Gastroesophageal sphincter (tissue), 4 donors: ENCODE measurements around the gene AADACL2. TPM values are rescaled to one million over a fixed set of nuclear protein-coding genes. Genes with fewer than 3 reads are reported as not detected.
"Not testable (repeated sequence)": the region's sequence is repeated elsewhere in the genome, so short reads cannot be mapped to it uniquely, and the experiment has no call there.

Experiments
- ATAC-seq: fragments of 150-250 bp; one replicate; pipeline ENCODE4 v1.9.1; 2016; ENCODE audit warnings: mild to moderate bottlenecking, moderate library complexity
- H3K27ac ChIP-seq, 4 donors: fragments of 200-600 bp; sonication (generic) in 3 of 4; 1 replicate in 3 of 4; 2 replicates in 1 of 4; pipeline ENCODE4 v1.5.1; 2016 to 2019
- H3K27me3 ChIP-seq: fragments of 200-600 bp; sonication (generic); one replicate; pipeline ENCODE4 v1.5.1; 2019
- H3K36me3 ChIP-seq, 2 donors: fragments of 200-600 bp; sonication (generic); one replicate each; pipeline ENCODE4 v1.5.1; 2019; ENCODE audit warnings: control low read depth in 1 of 2
- H3K4me1 ChIP-seq, 3 donors: fragments of 200-600 bp; sonication (generic); 1 replicate in 2 of 3; 2 replicates in 1 of 3; pipeline ENCODE4 v1.5.1; 2016 to 2019; ENCODE audit warnings: control low read depth in 2 of 3
- H3K4me3 ChIP-seq, 2 donors: fragments of 200-600 bp; sonication (generic); one replicate each; pipeline ENCODE4 v1.5.1; 2019; ENCODE audit warnings: mild to moderate bottlenecking in 1 of 2, moderate library complexity in 1 of 2
- H3K9me3 ChIP-seq, 3 donors: fragments of 200-600 bp; sonication (generic); one replicate each; pipeline ENCODE4 v1.5.1; 2017 to 2019; ENCODE audit warnings: control low read depth in 2 of 3
- EP300 ChIP-seq: sonication (generic); formaldehyde crosslinking; IDR thresholded peaks from one replicate; pipeline ENCODE4 v1.6.1; 2017; ENCODE audit warnings: antibody characterized with exemption, mild to moderate bottlenecking
- POLR2A ChIP-seq, 2 donors: fragments of 450-650 bp; IDR thresholded peaks; one replicate each; pipeline ENCODE4 v1.6.1; 2017; ENCODE audit warnings: antibody characterized with exemption in 2 of 2, mild to moderate bottlenecking in 2 of 2, moderate library complexity in 1 of 2
- POLR2AphosphoS5 ChIP-seq: sonication (generic); formaldehyde crosslinking; IDR thresholded peaks from one replicate; pipeline ENCODE4 v1.6.1; 2017; ENCODE audit warnings: antibody characterized with exemption
- WGBS, 2 donors: methylation state at CpG; one replicate each; pipeline ENCODE4 v1.1.5; 2018; ENCODE audit warnings: low coverage in 1 of 2; 5-methylcytosine and 5-hydroxymethylcytosine counted together
- total RNA-seq, 4 donors: library from RNA; depleted of rRNA; stranded (reverse); fragments of >200 nt; gene quantifications; one replicate each; pipeline ENCODE4 v1.1.0, GENCODE V29; 2016
- TF ChIP-seq, protein P1 (sequence below), 4 experiments: fragments of 200-600 bp in 2 of 4; fragments of 450-650 bp in 2 of 4; sonication (generic) in 1 of 4; IDR thresholded peaks; one replicate each; pipeline ENCODE4 v1.5.1; 2017 to 2019; ENCODE audit warnings: antibody characterized with exemption in 4 of 4, mild to moderate bottlenecking in 2 of 4, moderate library complexity in 2 of 4

AADACL2 gene
- total RNA-seq, 4 donors from 2014 or later: 0.54 to 4.4 TPM; not detected in 2

GRCh38 chr3:151753846-151754245, 20.1 kb downstream of the AADACL2 start:
- TF ChIP-seq POLR2AphosphoS5 (no peak), POLR2A (IDR thresholded peaks at IDR 0.05) (no peak), EP300 (no peak)
- TF ChIP-seq, protein P1, sequence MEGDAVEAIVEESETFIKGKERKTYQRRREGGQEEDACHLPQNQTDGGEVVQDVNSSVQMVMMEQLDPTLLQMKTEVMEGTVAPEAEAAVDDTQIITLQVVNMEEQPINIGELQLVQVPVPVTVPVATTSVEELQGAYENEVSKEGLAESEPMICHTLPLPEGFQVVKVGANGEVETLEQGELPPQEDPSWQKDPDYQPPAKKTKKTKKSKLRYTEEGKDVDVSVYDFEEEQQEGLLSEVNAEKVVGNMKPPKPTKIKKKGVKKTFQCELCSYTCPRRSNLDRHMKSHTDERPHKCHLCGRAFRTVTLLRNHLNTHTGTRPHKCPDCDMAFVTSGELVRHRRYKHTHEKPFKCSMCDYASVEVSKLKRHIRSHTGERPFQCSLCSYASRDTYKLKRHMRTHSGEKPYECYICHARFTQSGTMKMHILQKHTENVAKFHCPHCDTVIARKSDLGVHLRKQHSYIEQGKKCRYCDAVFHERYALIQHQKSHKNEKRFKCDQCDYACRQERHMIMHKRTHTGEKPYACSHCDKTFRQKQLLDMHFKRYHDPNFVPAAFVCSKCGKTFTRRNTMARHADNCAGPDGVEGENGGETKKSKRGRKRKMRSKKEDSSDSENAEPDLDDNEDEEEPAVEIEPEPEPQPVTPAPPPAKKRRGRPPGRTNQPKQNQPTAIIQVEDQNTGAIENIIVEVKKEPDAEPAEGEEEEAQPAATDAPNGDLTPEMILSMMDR (IDR thresholded peaks at IDR 0.05): no peak
- ATAC-seq: no peak
- no peak overlapping the region for H3K27ac ChIP-seq
- H3K9me3 ChIP-seq: no peaks in the 10 kb centered on the region
- WGBS, 2 donors: 94 to 98% methylated on average over 2 to 4 of the region's 4 CpGs
- no peaks in the 10 kb centered on the region for H3K4me1 ChIP-seq
- no peaks in the 10 kb centered on the region for H3K36me3 ChIP-seq
- no peaks in the 10 kb centered on the region for H3K27me3 ChIP-seq
- no peak overlapping the region for H3K4me3 ChIP-seq

DNA sequence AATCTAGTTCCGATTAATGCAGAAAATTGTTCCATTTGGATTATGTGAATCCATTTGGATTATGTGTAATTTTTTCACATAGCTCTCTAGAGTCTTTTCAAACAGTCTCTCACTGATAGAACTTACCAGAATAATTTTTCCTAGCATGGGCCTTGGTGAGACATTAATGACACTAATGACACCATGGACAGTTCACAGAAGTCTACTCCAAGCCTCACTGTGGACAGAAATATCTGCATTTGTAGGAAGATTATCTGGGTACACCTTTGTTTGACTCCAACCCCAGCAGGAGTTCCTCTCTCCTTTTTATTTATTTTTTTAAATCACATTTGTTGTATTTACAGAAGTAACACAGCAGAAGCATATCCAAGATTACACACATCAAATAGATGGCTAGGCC, 27.9 kb downstream of the AADACL2 start:
- 92 to 100% methylated on average over 1 of the region's 1 CpG for WGBS, 2 donors
- ATAC-seq: no peak
- no peaks in the 10 kb centered on the region for H3K27me3 ChIP-seq
- TF ChIP-seq POLR2A (IDR thresholded peaks at IDR 0.05) (no peak), POLR2AphosphoS5 (no peak), EP300 (no peak)
- TF ChIP-seq, protein P1 (IDR thresholded peaks at IDR 0.05): no peak
- H3K4me3 ChIP-seq: no peak overlapping the region
- no peaks in the 10 kb centered on the region for H3K36me3 ChIP-seq
- H3K4me1 ChIP-seq: no peaks in the 10 kb centered on the region
- no peak overlapping the region for H3K27ac ChIP-seq
- H3K9me3 ChIP-seq: no peaks in the 10 kb centered on the region

- H3K9me3 ChIP-seq, H3K27me3 ChIP-seq, H3K27ac ChIP-seq, H3K4me1 ChIP-seq, H3K36me3 ChIP-seq, H3K4me3 ChIP-seq, ATAC-seq: not testable (repeated sequence)
- WGBS, 2 donors: 82 to 88% methylated on average over 1 of the region's 1 CpG
Measured at GRCh38 chr3:151764699-151765098, 31.0 kb downstream of the AADACL2 start.

GRCh38 chr3:151765685-151766084, 32.0 kb downstream of the AADACL2 start:
- Histone ChIP-seq H3K4me3 (no peak overlapping the region), H3K36me3 (no peaks in the 10 kb centered on the region), H3K27ac (no peak overlapping the region), H3K4me1 (peaks cover 0 to 13% (median under 1%) of the 10 kb centered on the region in 3 donors), H3K27me3 (no peaks in the 10 kb centered on the region), H3K9me3 (no peaks in the 10 kb centered on the region)
- TF ChIP-seq EP300 (no peak), POLR2AphosphoS5 (no peak), POLR2A (IDR thresholded peaks at IDR 0.05) (no peak)
- TF ChIP-seq, protein P1 (IDR thresholded peaks at IDR 0.05): no peak
- no peak for ATAC-seq

- Histone ChIP-seq H3K27me3 (no peaks in the 10 kb centered on the region), H3K9me3 (no peaks in the 10 kb centered on the region), H3K4me1 (peaks cover 6 to 21% (median 7%) of the 10 kb centered on the region in 3 donors), H3K27ac (no peak overlapping the region), H3K36me3 (no peaks in the 10 kb centered on the region), H3K4me3 (no peak overlapping the region)
- no peak for ATAC-seq
- 67 to 81% methylated on average over 2 of the region's 2 CpGs for WGBS, 2 donors
- TF ChIP-seq, protein P1 (IDR thresholded peaks at IDR 0.05): no peak
- no peak for TF ChIP-seq POLR2AphosphoS5
- no peak for TF ChIP-seq POLR2A (IDR thresholded peaks at IDR 0.05)
- no peak for TF ChIP-seq EP300
Measured at GRCh38 chr3:151766454-151766853, 32.7 kb downstream of the AADACL2 start.
